OCI-LY3 (cell line): Measurements from ENCODE around the gene NPC2.

Source experiments
- CTCF ChIP-seq: fragments of 200-600, 300-600 bp; sonication (generic); IDR thresholded peaks from 2 replicates; pipeline ENCODE4 v1.5.1; 2014; ENCODE audit warnings: antibody characterized with exemption, low read length, low read depth
- EZH2phosphoT487 ChIP-seq: fragments of 200-600 bp; shearing (Covaris generic); IDR thresholded peaks from 2 replicates; pipeline ENCODE4 v1.6.1; 2018; ENCODE audit warnings: antibody characterized with exemption, mixed run types, low read depth

GRCh38 chr14:74505831-74506230 lies 12.7 kb upstream of the NPC2 start:
- no peak for TF ChIP-seq CTCF
- no peak for TF ChIP-seq EZH2phosphoT487
